ENCODE data around the gene ALK.

ALK gene

DNA sequence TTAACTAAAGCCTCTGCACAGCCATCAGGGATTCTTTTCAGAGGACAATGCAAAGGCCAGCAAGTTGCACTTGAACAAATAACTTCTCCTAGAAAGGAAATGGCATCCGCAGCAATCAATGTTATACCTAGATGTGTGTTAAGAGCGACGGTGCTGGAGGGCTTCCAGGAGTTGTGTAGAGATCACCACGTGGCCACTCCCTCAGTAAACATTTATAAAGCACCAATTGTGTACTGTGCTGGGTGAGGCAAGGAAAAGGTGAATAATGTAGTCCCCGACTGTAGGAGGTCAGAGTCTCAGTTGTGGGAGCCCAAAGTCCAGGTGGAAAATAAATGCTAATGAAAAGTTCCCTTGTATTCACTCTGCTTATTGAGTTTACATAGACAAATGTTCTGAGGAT, 135.0 kb downstream of the ALK start:
- H3K4me3 ChIP-seq (ENCODE audit: low read depth in 1 of 2, low read length in 1 of 2): no peak overlapping the region
- TF ChIP-seq, protein P1, sequence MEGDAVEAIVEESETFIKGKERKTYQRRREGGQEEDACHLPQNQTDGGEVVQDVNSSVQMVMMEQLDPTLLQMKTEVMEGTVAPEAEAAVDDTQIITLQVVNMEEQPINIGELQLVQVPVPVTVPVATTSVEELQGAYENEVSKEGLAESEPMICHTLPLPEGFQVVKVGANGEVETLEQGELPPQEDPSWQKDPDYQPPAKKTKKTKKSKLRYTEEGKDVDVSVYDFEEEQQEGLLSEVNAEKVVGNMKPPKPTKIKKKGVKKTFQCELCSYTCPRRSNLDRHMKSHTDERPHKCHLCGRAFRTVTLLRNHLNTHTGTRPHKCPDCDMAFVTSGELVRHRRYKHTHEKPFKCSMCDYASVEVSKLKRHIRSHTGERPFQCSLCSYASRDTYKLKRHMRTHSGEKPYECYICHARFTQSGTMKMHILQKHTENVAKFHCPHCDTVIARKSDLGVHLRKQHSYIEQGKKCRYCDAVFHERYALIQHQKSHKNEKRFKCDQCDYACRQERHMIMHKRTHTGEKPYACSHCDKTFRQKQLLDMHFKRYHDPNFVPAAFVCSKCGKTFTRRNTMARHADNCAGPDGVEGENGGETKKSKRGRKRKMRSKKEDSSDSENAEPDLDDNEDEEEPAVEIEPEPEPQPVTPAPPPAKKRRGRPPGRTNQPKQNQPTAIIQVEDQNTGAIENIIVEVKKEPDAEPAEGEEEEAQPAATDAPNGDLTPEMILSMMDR (IDR thresholded peaks at IDR 0.05): no peak
- H3K36me3 ChIP-seq: no peaks in the 10 kb centered on the region
- H3K4me1 ChIP-seq (ENCODE audit: control insufficient read depth in 1 of 2, insufficient read depth in 1 of 2, low read depth in 1 of 2, low read length in 1 of 2): no peaks in the 10 kb centered on the region
- no peaks in the 10 kb centered on the region for H3K9me3 ChIP-seq
- H3K27me3 ChIP-seq: no peaks in the 10 kb centered on the region
- H3K27ac ChIP-seq: no peak overlapping the region

DNA sequence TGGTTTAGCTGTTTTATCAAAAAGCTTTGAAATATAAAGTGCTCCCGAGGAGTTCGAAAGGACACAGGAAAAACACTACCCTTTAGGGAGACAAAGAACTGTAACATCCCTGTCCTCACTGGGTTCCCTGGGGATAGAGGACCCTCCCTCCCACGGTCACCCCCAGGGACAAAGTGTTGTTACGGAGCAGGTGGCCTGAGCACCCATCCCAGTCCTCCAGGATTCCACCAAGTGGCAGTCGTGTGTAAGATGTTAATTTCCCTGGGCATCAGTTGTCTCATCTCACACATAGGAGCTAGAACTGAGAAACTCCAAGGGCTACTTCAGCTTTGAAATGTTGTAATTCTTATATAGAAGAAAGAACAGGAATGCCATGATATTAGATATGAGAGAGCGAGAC, 137.7 kb downstream of the ALK start:
- H3K4me3 ChIP-seq (ENCODE audit: low read depth in 1 of 2, low read length in 1 of 2): no peak overlapping the region
- H3K36me3 ChIP-seq: no peaks in the 10 kb centered on the region
- no peak overlapping the region for H3K27ac ChIP-seq
- no peaks in the 10 kb centered on the region for H3K9me3 ChIP-seq
- TF ChIP-seq, protein P1 (IDR thresholded peaks at IDR 0.05): no peak
- no peaks in the 10 kb centered on the region for H3K27me3 ChIP-seq
- no peaks in the 10 kb centered on the region for H3K4me1 ChIP-seq (ENCODE audit: control insufficient read depth in 1 of 2, insufficient read depth in 1 of 2, low read depth in 1 of 2, low read length in 1 of 2)

DNA sequence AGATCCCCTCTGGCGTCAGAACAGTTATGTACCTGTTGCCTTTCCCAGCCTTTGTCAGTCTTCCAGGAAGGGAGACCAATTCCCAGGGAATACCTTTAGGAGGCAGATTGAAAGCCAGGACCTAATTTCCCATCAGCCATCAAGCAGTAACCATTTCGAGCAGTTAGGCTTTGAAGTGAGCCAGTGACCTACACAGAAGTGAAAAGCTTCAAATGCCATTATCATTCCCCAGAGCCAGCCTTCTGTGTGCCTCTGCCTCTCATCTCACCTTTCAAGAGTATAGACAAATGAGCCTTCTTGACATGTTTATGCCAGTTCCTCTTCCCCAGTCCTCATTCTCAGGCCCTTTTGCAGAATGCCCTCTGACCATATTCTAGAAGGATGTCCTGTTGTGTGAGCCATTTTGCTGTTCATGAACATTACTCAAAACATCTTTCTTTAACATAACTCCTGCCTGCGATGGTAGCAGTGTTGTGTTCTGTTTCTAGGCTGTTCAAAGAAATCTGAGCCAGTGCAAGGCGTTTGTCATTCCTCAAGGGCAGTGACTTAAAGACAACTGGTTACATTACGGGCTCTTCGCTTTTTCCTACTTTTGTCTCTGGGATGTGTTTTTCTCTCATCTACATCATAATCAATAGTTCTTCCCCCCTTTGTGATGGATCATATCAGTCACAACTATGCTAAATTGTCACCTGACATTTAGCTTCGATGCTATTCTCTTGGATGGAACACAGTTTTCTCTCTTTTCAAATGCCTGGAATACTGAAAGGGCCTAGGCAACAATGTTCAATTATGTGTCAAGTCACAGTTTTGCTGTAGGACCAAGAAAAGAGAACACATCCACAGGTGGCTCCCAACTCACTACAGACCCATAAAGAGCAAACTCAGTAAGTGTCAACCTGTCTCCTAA, 138.6 kb downstream of the ALK start:
- Histone ChIP-seq H3K27me3 (no peaks in the 10 kb centered on the region), H3K4me1 (ENCODE audit: control insufficient read depth in 1 of 2, insufficient read depth in 1 of 2, low read depth in 1 of 2, low read length in 1 of 2) (no peaks in the 10 kb centered on the region), H3K36me3 (no peaks in the 10 kb centered on the region), H3K4me3 (ENCODE audit: low read depth in 1 of 2, low read length in 1 of 2) (no peak overlapping the region), H3K27ac (no peak overlapping the region), H3K9me3 (no peaks in the 10 kb centered on the region)
- TF ChIP-seq, protein P1 (IDR thresholded peaks at IDR 0.05): no peak

DNA sequence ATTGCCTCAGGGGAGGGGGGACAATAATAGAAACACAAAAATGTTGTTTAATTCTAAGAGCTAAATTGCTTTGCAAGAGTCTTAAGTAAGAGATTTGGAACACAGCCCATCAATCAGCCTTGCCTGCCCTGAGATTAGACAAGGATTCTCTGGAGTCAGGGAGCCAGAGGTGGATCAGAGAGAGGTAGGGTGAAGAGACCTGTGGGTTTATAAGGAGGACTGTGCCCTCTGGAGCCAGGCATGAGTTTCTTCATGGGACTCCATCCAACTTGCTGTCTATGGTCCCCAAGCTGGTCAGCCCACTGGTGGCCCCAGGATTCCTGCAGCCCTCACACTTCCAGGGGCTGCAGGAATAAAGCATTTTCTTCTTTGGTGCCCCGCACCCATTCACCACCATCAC, 139.3 kb downstream of the ALK start:
- Histone ChIP-seq H3K36me3 (no peaks in the 10 kb centered on the region), H3K9me3 (no peaks in the 10 kb centered on the region), H3K4me3 (ENCODE audit: low read depth in 1 of 2, low read length in 1 of 2) (no peak overlapping the region), H3K27me3 (no peaks in the 10 kb centered on the region), H3K27ac (no peak overlapping the region), H3K4me1 (ENCODE audit: control insufficient read depth in 1 of 2, insufficient read depth in 1 of 2, low read depth in 1 of 2, low read length in 1 of 2) (no peaks in the 10 kb centered on the region)
- TF ChIP-seq, protein P1 (IDR thresholded peaks at IDR 0.05): no peak

DNA sequence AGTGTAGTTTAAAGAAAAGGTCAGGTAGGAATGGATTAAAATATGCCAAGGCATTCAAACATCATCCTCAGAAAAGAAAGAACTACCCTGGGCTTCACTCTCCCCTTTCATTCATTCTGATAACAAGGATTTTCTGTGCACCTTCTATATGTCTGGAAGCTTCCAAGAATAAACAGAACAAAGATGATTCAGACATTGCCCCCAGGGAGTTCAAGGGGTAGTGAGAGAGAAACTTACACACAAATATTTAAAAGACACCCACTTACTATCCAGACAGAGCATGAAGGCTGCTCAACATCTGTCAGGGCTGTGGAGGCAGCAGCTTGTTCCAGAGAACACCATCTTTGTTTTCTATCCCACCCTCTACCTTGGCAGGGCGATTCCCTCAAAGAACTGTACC, 140.5 kb downstream of the ALK start:
- TF ChIP-seq, protein P1 (IDR thresholded peaks at IDR 0.05): no peak
- Histone ChIP-seq H3K4me1 (ENCODE audit: control insufficient read depth in 1 of 2, insufficient read depth in 1 of 2, low read depth in 1 of 2, low read length in 1 of 2) (no peaks in the 10 kb centered on the region), H3K36me3 (no peaks in the 10 kb centered on the region), H3K4me3 (ENCODE audit: low read depth in 1 of 2, low read length in 1 of 2) (no peak overlapping the region), H3K27me3 (no peaks in the 10 kb centered on the region), H3K27ac (no peak overlapping the region), H3K9me3 (no peaks in the 10 kb centered on the region)
